HG02981 (cell line): Measurements from ENCODE around the gene NR3C2.

Experiments used
- ATAC-seq: cut with Tn5 transposase; IDR thresholded peaks from one replicate; pipeline ENCODE4 v1.9.1; 2021; ENCODE audit warnings: mild to moderate bottlenecking, moderate library complexity; ENCODE audit not compliant: unreplicated experiment

Gene NR3C2

DNA sequence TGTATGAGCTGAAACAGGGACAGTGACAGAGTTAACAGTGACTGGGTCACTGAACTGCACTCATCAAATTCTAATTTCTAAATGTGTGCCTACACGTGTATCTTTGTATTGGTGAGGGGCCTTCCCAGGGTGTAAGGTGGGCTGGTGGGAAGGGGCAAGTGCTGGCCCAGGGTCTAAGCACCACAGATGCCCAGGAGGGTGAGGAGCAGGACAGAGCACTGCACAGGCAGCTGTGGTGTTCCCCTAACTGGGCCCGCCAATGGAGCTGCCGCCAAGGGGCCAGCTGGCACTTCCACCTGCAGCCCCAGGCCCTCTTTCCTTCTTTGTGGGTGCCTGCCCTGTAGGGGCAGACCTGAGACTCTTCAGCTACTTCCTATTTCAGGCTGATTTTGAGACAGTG lies 360.5 kb downstream of the NR3C2 start:
- ATAC-seq, result no peak

DNA sequence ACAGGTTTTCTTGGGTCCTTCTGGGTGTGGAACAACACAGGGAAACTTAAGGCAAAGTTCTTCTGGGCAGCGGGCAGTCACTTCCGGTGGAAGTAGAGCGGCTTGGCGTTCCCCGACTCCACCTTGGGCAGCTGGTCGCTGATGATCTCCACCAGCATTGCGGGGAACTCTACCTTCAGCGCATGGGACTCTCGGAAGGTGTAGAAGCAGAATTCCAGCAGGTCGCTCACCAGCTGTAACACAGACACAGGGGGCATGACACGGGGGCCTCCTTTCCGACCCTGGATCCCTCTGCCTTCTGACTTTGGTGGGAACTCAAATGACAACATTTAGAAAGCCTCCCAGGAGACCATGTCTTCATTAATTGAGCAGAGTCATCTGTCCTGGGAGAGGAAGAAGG lies 360.9 kb downstream of the NR3C2 start:
- ATAC-seq, result no peak

DNA sequence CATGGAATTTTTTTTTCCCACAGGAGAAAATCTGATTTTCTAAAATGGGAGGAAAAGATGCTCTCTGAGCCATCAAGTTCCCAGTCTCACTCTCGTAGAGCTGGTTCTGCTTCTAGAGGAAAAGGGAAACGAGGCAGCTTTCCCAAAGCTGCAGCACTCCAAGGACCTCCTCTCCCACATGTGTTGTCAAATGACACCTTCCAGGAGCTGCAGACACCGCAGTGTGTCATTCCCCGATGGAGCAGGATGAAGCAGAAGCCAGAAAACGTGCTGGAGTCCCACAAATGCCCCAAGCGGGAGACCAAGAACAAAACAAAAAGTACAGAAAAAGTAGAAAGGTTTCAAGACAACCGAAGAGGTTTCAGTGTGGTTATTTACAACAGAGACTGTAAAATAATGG lies 362.3 kb downstream of the NR3C2 start:
- no peak for ATAC-seq

DNA sequence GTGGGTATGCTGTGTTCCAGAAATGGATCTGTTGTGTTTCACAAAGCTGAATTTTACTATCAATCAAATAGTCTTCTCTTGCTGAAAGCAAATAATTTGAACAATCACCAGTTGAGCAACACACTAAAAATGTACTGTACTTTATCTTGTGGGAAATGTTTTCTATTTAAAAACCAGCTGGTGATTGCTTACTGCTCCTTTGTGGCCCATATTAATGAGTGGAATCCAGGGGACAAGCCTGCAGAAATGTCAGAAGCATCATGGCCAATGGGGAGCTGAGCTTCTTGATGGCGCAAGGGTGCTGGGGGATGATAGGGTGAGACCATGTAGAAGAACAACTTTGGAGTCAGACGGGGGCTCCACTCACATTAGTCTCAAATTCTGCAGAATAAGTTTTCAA lies 364.2 kb downstream of the NR3C2 start:
- ATAC-seq, result no peak

DNA sequence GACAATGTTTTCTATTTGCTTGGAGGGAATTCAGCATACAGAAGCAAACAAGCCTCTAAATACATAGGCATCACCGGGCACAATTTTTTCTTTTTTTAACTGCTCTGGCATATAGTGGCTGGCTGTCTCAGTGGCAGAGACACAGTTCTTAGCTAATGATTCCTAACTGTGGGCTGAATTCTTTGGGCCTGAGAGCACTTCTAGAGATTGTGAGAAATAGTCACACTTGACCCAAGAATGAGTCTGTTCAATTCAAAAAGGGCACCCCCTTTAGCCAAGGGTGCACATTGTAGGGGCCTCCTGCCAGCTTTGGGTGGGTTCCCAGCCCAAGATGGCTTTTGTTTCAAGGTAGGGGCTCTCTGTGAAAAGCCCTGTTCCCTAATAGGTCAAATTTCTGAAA lies 364.6 kb downstream of the NR3C2 start:
- no peak for ATAC-seq

DNA sequence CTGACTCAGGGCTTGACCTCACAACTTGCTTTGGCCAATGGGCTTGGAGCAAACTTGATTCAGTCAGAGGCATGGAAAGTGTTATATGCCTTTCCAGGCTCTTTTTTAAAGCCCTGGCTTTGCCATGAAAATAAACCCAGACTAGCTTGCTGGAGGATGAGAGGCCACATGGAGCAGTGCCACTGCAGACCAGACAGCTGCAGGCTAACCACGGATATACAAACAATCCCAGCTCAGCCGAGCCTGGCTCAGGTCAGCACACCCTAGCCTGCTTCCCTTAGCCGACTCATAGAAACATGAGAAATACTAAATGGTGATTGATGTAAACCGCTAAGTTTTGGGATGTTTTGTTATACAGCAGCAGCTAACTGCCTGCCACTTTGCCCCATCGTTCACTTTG lies 365.2 kb downstream of the NR3C2 start:
- ATAC-seq, result no peak

DNA sequence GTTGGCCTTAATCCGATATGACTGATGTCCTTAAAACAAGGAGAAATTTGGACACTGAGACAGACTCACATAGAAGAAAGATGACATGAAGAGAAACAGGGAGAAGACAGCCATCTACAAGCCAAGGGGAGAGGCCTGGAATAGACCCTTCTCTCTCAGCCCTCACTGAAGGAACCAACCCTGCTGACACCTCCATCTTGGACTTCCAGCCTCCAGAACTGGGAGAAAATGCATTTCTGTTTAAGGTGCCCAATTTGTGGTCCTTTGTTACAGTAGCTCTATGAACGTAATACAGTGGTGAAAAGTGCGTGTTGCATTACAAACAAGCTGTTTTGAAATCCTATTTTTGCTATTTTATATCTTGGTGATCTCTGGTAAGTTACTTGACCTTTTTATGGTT lies 366.8 kb downstream of the NR3C2 start:
- ATAC-seq, result no peak

DNA sequence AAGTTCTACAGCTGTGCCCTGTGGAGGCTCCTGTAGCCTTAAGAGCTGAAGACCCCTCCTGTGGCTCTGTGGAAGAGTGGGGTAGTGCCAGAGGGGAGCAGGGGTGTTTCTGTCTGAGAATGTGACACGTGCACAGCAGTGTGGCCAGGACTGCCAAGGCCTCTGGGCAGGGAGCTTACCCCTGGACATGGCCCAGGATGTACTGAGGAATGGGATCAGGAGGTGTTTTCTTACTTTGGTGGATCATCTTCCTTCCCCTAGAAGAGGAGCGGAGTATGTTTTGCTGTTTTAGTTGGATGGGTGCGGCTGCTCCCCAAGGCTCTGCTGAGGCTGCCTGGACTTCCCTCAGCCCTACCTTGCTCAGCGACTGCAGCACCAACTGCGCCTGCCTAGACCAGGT lies 367.8 kb downstream of the NR3C2 start:
- no peak for ATAC-seq

DNA sequence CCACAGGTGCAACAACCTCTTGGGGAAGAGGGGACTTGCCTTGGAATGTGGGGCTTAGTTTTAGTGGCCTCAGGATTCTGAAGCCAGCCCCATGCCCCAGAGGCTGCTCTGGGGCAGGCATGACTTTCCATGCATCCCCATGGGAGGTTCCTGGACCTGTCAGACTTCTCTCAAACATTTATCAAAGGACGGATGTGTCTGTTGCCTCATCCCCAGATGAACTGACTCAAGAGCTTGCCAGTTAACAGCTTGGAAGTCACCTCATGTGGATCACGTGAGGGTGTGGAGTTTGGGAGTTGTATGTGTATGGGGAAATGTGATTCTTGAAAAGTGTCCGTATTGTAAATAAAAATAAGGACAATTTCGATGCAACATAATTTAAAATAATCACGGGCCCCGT lies 368.9 kb downstream of the NR3C2 start:
- no peak for ATAC-seq

DNA sequence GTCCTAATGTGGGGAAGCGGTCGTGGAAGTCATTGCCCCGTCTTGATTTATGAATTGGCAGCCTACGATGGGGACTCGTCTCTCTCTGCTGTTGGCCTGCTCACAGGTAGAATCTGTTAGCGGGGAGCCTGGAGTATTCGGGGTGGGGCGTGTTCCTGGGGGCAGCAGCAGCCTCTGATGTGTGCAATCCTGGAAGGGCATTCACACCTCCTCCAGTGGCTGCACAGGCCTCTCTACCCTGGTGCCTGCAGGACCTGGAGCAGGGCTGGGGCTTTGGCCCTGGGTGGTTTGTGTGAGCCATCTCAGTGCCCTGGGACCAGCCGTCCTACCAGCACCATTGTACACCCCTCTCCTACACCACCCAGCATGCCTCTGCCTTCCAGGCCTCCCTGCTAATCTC lies 369.4 kb downstream of the NR3C2 start:
- no peak for ATAC-seq

DNA sequence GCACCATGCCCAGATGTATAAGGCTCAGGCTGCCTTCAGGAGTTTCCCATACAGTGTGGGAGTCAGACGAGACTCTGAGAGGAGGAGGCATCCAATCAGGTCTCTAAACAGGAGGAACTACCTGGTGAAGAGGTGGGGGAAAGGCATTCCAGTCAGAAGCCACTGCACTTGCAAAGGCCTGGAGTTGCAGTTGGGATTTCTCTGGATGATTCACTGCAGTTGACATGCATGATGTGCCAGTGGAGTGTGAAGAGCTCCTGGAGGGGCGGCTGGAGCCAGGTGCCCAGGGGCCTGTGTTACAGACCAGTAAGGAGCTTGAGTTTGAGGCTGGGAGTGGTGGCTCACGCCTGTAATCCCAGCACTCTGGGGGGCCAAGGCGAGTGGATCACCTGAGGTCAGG lies 371.2 kb downstream of the NR3C2 start:
- no peak for ATAC-seq

DNA sequence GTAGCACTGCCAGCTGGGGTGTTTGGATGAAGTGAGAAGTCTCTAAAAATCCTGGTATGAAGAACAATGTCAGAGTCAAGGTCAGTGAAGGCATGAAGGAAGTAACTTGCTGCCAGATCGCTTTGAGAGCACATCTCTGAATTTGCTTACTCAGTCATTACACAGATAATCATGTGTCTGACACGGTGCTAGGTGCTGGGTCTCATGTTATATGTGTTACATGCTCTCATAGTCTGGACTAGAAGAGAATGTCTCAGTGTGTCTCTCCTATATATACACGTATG lies 372.4 kb downstream of the NR3C2 start:
- ATAC-seq, result no peak

DNA sequence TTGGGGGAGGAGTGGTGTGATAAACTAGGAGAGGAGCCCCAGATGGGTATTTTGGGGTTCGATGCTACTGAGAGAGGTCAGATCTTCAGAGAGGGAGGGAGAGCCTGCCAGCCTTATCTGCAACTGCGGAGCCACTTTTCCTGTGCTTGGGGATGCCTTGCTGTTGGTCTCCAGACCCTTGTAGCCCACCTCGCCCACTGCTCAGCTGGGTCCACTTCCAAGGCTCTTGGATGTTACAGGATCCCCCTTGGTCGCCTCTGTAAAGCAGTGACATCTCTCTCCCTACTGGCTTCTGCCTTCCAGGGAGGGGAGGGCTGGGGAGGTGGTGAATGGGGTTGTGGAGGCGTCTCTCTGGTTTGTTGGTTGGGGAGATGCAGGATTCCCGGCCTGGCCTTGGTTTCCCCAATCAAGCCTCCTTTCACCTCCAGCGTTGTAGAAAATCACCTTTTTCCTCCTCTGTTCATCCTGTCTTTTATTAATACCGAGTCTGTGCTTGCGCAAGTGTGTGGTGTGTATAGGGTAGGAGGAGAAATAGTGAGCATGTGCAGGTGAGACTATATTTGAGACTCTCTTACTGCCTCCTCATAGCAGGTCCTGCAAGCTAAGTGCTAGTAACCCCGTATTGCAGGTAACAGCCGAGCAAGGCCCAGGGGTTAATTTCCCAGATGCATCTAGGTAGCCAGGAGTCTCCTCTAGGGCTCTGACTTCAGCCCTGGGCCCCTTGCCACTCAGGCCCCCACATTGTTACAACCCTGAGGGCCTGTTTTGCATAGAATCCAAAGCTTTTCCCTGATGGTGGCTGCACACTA lies 372.9 kb downstream of the NR3C2 start:
- no peak for ATAC-seq

DNA sequence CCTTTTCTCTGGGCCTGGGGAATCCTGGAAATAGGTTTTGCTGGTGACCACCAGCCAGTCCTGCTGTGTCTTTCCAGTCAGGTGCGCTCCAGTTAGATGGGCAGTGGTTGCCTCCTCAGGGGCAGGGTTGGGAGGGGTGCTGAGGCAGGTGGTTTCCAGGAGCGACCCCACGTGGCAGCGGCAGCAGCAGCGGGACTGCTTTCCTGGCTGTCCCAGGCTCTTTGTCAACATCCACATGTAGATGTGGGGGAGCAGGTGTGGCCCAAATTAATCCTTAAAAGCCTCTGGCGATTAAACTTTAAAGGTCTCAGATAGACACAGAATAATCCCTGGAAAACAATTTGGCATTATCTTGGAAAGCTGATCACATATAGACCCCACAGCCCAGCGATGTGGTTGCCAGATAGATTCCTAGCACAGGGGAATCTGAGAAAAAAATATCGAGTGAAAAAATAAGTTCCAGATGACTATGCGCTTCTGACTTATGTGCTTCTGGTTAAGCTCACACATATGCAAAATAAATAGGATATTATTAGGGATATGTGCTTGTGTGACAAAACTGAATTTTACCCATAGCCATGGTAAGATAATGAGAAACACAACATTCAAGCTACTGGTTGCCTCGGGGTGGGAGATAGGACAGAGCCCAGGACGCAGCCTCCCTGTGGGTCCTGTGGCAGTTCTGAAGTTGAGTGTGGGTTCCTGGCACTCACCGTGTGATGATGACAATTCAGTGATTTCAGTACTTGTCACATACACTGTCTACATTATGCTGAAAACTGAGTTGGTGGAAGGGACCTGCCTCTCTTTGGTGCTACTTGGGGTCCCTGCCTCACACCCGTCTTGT lies 373.9 kb downstream of the NR3C2 start:
- no peak for ATAC-seq

DNA sequence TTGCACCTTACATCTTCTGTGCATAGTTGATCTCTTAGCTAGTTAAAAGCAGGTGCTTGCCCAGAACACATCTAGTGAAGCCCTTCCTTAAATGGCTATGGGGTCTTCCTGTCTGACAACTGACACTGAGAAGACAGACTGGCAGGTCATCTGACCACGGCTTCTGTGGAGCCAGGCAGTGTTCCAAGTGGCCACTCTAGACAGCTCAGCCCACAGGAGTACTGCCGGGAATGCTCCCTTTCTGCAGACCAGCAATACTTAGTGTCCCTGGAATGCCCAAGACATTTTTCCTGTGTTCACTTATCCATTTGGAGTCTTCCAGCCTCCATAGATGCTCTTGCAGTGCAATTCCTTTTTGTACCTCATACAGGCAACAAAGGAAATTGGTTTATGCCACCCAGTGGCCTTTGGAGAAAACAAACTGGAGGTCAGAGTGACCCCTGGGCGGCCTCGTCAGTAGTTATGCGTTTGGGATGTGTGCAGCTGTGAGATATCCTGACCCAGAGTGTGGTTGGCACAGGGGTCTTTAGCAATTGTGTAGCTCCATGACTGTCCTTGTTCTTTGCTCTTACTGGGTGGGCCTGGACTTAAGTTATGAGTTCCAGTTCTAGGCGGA lies 374.8 kb downstream of the NR3C2 start:
- ATAC-seq, result no peak

DNA sequence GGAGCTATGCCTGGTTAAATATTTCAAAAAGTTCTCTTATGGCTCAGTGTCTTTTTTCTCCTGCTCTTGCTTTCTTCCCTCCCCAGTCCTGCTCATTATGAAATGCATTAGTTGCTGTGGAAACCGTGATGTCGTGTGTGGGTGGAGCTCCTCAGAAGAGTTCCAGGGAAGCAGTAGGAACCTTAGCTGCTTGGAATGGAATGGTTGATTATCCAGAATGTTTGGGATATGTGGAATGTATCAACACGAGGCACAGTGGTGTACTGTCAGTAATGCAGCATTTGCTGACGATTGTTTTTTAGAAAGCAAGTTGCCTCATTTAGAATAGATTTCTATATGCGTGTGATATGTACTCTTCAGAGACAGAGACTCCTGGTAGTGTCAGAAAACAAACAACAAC lies 377.1 kb downstream of the NR3C2 start:
- ATAC-seq, result no peak

DNA sequence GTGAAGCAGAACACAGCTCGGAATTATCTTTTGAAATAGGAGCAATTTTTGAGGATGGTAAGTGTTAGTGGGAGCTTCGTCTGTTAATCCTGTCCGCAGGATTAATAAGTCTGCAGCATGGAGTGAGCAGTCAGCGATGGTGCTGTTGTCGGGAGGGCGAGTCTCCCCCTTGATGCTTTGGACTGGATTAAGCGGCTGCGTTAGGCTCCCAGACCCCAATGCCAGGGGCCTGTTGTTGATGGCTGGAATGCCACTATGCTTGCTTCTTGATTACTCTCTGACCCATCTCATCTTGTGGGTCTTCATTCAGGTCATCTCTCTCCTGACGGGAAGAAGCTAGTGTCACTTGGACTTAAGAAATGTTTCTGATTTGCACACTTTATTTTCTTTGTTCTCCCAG lies 377.8 kb downstream of the NR3C2 start:
- ATAC-seq, result no peak

DNA sequence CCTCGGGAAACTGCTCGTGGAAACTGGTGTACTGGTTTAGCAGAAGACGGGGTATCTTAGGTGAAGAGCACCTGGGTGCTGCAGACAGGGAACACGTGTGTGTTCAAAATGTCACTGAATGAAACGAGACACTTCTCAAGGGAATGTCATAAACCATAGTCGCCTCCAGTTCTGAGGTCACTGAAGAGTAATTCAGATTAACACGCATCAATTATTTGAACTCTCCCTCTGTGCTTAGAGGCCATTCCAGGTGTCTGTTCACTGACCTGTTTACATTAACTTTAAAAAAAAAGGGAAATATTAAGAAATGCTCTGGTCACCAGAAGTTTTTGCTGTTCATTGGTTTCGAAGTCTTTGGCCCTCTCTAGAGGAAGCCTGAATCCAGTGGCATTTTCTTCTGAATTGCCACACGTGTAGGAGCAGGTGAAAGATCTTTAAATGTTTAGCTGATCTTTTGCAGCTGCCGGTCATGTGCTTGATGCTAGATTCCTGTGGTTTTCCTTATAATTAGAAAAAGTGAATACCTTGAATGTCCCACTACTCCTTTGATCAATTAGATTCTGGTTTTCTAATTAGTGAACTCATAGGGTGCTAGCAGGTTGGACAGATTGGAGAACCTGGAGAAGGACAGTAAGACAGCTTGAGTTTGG lies 379.8 kb downstream of the NR3C2 start:
- ATAC-seq, result no peak

DNA sequence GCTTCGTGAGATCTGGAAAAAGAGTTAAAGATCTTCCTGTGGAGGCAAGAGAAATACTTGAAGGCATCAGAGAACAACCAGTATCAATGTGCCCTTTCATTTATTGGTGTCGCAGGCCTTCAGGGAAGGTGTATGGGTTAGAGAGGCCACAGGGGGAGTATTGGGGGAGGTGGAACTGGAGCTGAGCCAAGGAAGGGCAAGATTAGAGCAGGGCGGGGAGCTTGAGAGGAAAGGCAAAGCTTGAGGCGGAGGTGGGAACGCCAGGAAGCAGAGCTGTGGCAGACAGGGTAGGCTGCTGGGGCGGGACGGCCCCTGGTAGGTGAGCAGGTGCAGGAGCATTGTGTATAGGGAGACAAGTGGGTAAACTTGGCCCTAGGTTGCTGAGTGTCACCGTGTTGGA lies 380.4 kb downstream of the NR3C2 start:
- ATAC-seq, result no peak

DNA sequence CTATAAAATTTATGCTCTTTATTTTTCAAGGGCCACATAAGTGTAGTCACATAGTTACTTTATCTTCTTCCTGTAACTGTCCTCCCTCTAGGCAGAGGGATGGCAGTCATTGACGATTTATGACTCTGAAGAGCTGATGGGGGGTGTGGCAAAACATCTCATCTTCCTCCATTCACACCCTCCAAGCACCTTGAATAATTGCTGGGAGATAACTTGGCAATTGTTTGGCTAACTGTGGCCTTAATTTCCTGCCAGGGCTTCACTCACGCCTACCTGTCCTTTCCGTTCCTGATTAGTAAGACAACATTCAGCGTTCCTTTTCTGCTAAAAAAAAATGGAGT lies 381.1 kb downstream of the NR3C2 start:
- no peak for ATAC-seq

DNA sequence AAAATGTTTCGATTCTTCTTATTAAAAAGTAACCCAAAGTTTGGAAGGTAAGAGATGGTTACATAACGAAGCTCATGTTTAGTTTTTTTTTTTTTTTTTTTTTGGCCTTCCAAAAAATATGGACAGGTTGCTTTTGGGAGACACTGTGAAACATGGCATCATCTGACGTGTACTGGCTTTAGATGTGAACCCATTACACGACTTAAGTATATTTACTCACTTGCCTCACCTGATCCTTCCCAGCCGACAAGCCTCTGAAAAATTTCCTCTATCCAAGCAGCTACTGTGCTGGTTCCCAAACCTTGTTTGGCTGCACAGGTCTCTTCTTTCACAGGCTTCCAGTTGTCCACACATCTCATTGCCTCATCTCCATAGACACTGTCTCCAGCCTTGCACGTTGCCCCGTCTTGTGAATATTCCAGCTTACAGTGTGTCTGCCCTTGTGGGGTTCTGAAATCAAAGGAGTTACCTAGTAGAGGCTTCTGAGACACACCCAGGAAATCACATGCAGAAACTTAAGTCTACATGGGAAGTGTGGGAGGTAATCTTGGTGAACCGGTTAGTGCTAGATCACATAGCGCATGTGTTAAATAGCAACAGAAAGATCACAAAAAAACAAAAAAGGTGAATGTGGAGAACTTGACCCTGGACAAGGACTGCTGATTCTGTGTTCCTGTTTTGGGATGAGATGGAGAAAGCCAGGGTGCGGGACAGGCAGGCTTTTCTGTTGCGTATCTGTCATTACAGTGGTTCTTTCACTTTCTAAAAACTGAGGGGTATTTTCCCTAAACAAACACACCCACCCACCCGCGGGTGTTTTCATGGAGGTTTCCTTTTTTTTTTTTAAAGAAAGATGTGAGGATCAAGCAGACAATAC lies 381.7 kb downstream of the NR3C2 start:
- no peak for ATAC-seq
